Gastrocnemius medialis (tissue), 4 donors: ENCODE measurements around the gene PDIA2. TPM values are rescaled to one million over a fixed set of nuclear protein-coding genes. Genes with fewer than 3 reads are reported as not detected.

ENCODE experiments used
- ATAC-seq, 2 donors: fragments of 150-250 bp; one replicate each; pipeline ENCODE4 v1.9.1; 2016
- DNase-seq, 2 donors: peaks; one replicate each; pipeline ENCODE4 v3.0.0-alpha.2; 2019
- H3K27ac ChIP-seq, 4 donors: fragments of 200-600 bp; sonication (generic); 1 replicate in 1 of 4; 2 replicates in 3 of 4; pipeline ENCODE4 v1.5.1; 2016 to 2018; ENCODE audit warnings: mild to moderate bottlenecking in 2 of 4, moderate library complexity in 1 of 4
- H3K27me3 ChIP-seq, 3 donors: fragments of 200-600 bp; sonication (generic) in 2 of 3; 1 replicate in 1 of 3; 2 replicates in 2 of 3; pipeline versions ENCODE4 v1.5.1 to v1.6.0; 2016 to 2019; ENCODE audit warnings: mild to moderate bottlenecking in 1 of 3, moderate library complexity in 1 of 3
- H3K36me3 ChIP-seq, 2 donors: fragments of 200-600 bp; sonication (generic) in 1 of 2; one replicate each; pipeline ENCODE4 v1.5.1; 2017 to 2018
- H3K4me1 ChIP-seq, 2 donors: fragments of 200-600 bp; sonication (generic) in 1 of 2; one replicate each; pipeline ENCODE4 v1.5.1; 2016 to 2017; ENCODE audit warnings: mild to moderate bottlenecking in 2 of 2
- H3K4me3 ChIP-seq, 4 donors: fragments of 200-600 bp; sonication (generic) in 3 of 4; 1 replicate in 1 of 4; 2 replicates in 3 of 4; pipeline ENCODE4 v1.5.1; 2016 to 2019; ENCODE audit warnings: mild to moderate bottlenecking in 2 of 4
- H3K9me3 ChIP-seq, 3 donors: fragments of 200-600 bp; sonication (generic) in 2 of 3; 1 replicate in 1 of 3; 2 replicates in 2 of 3; pipeline ENCODE4 v1.5.1; 2016 to 2019
- POLR2A ChIP-seq, 2 donors: fragments of 450-650 bp; IDR thresholded peaks; one replicate each; pipeline ENCODE4 v1.6.1; 2017; ENCODE audit warnings: antibody characterized with exemption in 2 of 2, mild to moderate bottlenecking in 2 of 2, moderate library complexity in 2 of 2
- in situ Hi-C, 4 donors: fragments of 200-750 bp; cut with MboI; loops; one replicate each; pipeline versions ENCODE4 v1.15.0 to v1.8.0; 2017; ENCODE audit warnings: low sequenced_read_pairs in 4 of 4
- intact Hi-C: fragments of 100-400 bp; cut with DNase I; formaldehyde crosslinking; loops from one replicate; pipeline ENCODE4 v1.15.1; 2023; ENCODE audit warnings: low total_unique reads
- total RNA-seq, 4 donors: library from RNA; depleted of rRNA; stranded (reverse); fragments of >200 nt; gene quantifications; one replicate each; pipeline versions ENCODE4 v1.1.0 to v1.2.3, GENCODE V29; 2016
- TF ChIP-seq, protein P1 (sequence below), 5 experiments: fragments of 450-650 bp in 3 of 5; fragments of 200-600 bp in 2 of 5; sonication (generic) in 2 of 5; IDR thresholded peaks in 4 of 5; conservative IDR thresholded peaks in 1 of 5; 1 replicate in 4 of 5; 2 replicates in 1 of 5; pipeline ENCODE4 v1.5.1; 2016 to 2019; ENCODE audit warnings: antibody characterized with exemption in 5 of 5, mild to moderate bottlenecking in 3 of 5, moderate library complexity in 3 of 5

Gene PDIA2
- total RNA-seq, 4 donors from 2014 or later = 2.2 TPM; not detected in 3

DNA sequence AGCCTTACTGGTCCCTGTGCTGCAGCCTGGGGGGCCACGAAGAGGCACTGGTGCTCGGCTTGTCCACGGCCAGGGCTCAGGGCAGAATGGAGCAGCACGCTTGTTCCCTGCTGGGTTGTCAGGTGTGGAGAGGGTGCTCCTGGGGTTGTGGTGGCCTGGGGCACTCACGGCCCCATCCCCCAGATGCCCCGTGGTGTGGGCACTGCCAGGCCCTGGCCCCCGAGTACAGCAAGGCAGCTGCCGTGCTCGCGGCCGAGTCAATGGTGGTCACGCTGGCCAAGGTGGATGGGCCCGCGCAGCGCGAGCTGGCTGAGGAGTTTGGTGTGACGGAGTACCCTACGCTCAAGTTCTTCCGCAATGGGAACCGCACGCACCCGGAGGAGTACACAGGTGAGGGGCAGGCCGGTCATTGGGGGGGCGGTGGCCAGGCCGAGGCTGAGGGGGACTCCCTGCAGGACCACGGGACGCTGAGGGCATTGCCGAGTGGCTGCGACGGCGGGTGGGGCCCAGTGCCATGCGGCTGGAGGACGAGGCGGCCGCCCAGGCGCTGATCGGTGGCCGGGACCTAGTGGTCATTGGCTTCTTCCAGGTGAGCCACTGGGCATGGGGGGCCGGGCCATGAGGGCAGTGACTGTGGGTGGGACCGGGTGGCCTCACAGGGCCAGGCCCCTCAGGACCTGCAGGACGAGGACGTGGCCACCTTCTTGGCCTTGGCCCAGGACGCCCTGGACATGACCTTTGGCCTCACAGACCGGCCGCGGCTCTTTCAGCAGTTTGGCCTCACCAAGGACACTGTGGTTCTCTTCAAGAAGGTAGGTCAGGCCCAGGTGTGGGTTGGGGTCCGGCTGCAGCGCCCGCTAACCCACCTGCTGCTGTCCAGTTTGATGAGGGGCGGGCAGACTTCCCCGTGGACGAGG lies 1.5 kb downstream of the PDIA2 start:
- Histone ChIP-seq H3K9me3 (no peaks in the 10 kb centered on the region), H3K4me1 (peaks cover 6 to 7% of the 10 kb centered on the region in 2 donors), H3K36me3 (peaks cover 0 to 16% of the 10 kb centered on the region in 2 donors), H3K4me3 (no peak overlapping the region), H3K27ac (no peak overlapping the region), H3K27me3 (peaks cover 0 to 15% (median 9%) of the 10 kb centered on the region in 3 donors)
- DNase-seq (no peak), ATAC-seq (no peak)
- intact Hi-C loops (no loop called here), in situ Hi-C loops (no loop called here)
- no peak for TF ChIP-seq POLR2A (IDR thresholded peaks at IDR 0.05)
- TF ChIP-seq, protein P1, sequence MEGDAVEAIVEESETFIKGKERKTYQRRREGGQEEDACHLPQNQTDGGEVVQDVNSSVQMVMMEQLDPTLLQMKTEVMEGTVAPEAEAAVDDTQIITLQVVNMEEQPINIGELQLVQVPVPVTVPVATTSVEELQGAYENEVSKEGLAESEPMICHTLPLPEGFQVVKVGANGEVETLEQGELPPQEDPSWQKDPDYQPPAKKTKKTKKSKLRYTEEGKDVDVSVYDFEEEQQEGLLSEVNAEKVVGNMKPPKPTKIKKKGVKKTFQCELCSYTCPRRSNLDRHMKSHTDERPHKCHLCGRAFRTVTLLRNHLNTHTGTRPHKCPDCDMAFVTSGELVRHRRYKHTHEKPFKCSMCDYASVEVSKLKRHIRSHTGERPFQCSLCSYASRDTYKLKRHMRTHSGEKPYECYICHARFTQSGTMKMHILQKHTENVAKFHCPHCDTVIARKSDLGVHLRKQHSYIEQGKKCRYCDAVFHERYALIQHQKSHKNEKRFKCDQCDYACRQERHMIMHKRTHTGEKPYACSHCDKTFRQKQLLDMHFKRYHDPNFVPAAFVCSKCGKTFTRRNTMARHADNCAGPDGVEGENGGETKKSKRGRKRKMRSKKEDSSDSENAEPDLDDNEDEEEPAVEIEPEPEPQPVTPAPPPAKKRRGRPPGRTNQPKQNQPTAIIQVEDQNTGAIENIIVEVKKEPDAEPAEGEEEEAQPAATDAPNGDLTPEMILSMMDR (IDR thresholded peaks at IDR 0.05 in 4 of 5, conservative IDR thresholded peaks at IDR 0.05 in 1 of 5) = no peak

DNA sequence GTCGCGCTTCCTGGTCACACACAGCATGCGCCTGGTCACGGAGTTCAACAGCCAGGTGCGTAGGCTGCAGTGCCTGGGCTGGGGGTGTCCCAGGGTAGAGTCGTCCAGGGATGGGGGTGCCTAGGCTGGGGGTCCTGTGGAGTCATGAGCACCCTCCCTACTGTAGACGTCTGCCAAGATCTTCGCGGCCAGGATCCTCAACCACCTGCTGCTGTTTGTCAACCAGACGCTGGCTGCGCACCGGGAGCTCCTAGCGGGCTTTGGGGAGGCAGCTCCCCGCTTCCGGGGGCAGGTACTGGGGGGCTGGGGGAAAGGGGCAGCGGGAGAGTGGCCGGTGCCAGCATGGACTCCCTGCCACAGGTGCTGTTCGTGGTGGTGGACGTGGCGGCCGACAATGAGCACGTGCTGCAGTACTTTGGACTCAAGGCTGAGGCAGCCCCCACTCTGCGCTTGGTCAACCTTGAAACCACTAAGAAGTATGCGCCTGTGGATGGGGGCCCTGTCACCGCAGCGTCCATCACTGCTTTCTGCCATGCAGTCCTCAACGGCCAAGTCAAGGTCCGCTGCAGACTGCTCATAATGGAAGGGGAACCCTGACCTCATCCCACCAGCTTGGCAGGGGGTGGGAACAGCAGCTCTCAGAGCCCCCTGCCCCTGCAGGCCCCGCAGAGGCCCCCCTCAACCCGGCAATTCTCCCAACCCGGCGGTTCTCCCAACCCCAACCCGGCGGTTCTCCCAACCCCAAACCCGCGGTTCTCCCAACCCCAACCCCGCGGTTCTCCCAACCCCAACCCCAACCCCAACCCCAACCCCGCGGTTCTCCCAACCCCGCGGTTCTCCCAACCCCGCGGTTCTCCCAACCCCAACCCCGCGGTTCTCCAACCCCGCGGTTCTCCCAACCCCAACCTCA lies 2.4 kb downstream of the PDIA2 start:
- ATAC-seq (no peak), DNase-seq (no peak)
- in situ Hi-C loops = no loop called here
- no peak for TF ChIP-seq POLR2A (IDR thresholded peaks at IDR 0.05)
- TF ChIP-seq, protein P1 (IDR thresholded peaks at IDR 0.05 in 4 of 5, conservative IDR thresholded peaks at IDR 0.05 in 1 of 5) = no peak
- intact Hi-C loops = no loop called here
- Histone ChIP-seq H3K9me3 (no peaks in the 10 kb centered on the region), H3K27ac (no peak overlapping the region), H3K4me1 (peaks cover 6 to 7% of the 10 kb centered on the region in 2 donors), H3K27me3 (peaks cover 0 to 15% (median 9%) of the 10 kb centered on the region in 3 donors), H3K36me3 (peaks cover 0 to 16% of the 10 kb centered on the region in 2 donors), H3K4me3 (no peak overlapping the region)

DNA sequence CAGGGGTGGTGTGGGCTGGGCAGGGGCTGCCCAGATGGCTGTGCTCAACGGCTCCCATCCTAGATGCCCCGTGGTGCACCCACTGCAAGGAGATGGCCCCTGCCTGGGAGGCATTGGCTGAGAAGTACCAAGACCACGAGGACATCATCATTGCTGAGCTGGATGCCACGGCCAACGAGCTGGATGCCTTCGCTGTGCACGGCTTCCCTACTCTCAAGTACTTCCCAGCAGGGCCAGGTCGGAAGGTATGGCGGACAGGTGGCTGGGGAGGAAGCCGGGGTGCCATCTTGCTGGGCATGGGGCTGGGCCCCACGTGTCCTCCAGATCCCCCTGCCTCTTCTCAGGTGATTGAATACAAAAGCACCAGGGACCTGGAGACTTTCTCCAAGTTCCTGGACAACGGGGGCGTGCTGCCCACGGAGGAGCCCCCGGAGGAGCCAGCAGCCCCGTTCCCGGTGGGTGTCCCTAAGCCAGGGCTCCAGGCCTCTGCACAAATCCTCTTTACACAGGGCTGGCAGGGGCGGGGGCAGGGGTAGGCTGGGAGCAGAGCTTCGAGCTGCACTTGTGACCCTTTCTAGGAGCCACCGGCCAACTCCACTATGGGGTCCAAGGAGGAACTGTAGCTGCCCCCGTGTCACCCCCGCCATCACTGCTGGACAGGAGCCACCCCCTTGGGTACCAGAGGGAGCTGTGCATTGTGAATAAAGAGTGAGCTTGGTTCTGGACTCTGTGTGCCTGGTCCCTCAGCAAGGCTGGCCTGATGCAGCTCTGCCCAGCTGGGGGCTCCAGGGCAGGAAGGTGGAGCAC lies 3.7 kb downstream of the PDIA2 start:
- ATAC-seq (no peak), DNase-seq (no peak)
- no peaks in the 10 kb centered on the region for H3K9me3 ChIP-seq
- no peak overlapping the region for H3K27ac ChIP-seq
- peaks cover 0 to 29% of the 10 kb centered on the region in 2 donors for H3K36me3 ChIP-seq
- H3K4me1 ChIP-seq = no peaks in the 10 kb centered on the region
- no peak overlapping the region for H3K4me3 ChIP-seq
- H3K27me3 ChIP-seq = peaks cover 0 to 4% (median 0%) of the 10 kb centered on the region in 3 donors
- in situ Hi-C loops = no loop called here
- TF ChIP-seq, protein P1 (IDR thresholded peaks at IDR 0.05 in 4 of 5, conservative IDR thresholded peaks at IDR 0.05 in 1 of 5) = no peak
- no peak for TF ChIP-seq POLR2A (IDR thresholded peaks at IDR 0.05)
- intact Hi-C loops = no loop called here

DNA sequence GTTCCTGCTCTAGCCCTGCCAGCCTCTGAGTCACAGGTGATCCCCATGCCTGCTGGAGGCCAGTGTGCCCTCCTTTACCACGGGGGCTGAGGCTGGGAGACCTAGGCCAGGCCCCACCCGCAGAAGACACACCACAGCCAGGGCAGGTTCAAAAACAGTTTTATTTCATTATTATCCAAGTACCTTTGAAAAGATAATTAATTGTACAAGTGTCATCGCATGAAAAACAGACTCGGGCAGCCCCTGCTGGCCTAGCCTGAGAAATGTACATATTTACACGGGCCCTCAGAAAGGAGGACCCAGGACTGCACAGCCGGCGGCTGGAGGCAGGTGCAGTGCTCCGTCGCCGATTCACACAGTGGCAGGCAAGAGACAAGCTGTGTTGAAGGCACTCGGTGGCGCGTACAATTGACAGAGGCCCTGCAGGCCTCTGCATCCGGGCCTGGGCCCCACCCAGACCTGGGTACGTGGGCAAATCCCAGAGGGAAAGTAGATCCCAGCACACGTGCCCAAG lies 4.4 kb downstream of the PDIA2 start:
- DNase-seq (no peak), ATAC-seq (no peak)
- Histone ChIP-seq H3K27me3 (no peaks in the 10 kb centered on the region), H3K36me3 (peaks cover 0 to 31% of the 10 kb centered on the region in 2 donors), H3K27ac (no peak overlapping the region), H3K4me1 (no peaks in the 10 kb centered on the region), H3K4me3 (no peak overlapping the region), H3K9me3 (no peaks in the 10 kb centered on the region)
- TF ChIP-seq, protein P1 (IDR thresholded peaks at IDR 0.05 in 4 of 5, conservative IDR thresholded peaks at IDR 0.05 in 1 of 5) = no peak
- no peak for TF ChIP-seq POLR2A (IDR thresholded peaks at IDR 0.05)
- in situ Hi-C loops = no loop called here
- intact Hi-C loops = no loop called here
